Activated CD4-positive, CD25-positive, alpha-beta regulatory T cell treated with anti-CD3 and anti-CD28 coated beads, Interleukin-2, amount 50 U/mL, for 72 hours (primary cell): Measurements from ENCODE around the gene CLCN4.

Experiments
- DNase-seq: peaks from one replicate; pipeline ENCODE4 v3.0.0; 2021

Gene CLCN4

DNA sequence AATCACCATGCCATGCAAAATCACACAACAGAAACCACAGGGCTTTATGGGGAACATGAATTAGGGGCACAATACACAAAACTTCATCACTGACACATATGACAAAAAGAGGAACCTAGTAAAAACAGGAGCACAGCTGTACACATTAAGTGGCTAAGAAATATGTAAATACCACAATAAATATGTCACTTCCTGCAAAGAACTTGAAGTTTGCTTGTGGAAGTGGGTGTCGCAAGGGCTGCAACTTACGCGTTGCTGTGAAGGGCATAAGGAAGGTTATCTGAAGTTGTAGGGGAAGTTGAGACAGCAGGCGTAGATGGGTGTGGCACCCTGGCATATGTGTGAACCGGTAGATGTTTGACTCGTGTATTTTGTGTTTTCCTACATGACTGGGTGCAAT is 42.4 kb downstream of the CLCN4 start:
- DNase-seq: no peak

DNA sequence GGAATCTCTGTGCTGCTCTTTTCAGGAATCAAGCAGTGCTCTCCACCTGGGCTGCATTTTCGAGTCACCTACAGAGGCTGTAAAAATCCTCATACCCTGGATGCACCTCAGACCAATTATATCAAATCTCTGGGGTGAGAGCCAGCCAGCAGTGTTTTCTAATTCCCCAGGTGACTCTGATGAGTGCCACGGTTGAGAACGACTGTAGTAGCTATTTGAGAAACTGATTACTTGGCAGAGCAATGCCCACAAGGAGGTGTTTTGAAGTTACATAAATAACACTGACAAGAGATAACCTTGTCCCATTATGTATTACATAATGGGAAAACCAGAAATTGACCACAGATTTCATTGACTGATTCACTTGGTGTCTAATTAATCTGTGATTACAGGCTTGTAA is 46.8 kb downstream of the CLCN4 start:
- no peak for DNase-seq

DNA sequence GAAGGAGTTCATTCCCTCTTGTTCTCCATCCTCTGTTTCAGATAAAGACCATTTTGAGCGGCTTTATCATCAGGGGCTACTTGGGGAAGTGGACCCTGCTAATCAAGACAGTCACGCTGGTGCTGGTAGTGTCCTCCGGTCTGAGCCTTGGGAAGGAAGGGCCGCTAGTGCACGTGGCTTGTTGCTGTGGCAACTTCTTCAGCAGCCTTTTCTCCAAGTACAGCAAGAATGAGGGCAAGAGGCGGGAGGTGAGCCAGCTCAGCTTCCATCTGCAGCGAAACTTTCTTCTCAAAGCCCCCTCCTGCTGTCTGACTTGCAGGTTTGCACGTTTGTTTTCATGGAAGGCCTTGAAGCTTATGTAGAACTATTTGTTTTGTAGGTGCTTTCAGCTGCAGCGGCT is 49.5 kb downstream of the CLCN4 start:
- DNase-seq: no peak

DNA sequence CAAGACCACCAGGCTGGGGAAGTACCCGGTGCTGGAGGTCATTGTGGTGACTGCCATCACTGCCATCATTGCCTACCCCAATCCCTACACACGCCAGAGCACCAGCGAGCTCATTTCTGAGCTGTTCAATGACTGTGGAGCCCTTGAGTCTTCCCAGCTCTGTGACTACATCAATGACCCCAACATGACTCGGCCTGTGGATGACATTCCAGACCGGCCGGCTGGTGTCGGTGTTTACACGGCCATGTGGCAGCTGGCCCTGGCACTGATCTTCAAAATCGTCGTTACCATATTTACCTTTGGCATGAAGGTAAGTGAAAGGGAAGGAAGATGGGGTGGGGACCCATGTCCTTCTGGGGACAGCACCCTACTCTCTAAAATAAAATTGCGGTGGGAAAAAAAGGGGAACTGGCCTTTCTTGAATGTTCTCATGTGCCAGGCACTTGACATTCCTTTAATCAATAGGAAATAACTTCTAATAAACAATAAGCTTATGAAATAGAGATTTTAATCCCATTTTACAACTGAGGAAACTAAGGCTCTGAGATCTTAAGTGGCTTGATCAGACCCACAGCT is 51.6 kb downstream of the CLCN4 start:
- DNase-seq: no peak

DNA sequence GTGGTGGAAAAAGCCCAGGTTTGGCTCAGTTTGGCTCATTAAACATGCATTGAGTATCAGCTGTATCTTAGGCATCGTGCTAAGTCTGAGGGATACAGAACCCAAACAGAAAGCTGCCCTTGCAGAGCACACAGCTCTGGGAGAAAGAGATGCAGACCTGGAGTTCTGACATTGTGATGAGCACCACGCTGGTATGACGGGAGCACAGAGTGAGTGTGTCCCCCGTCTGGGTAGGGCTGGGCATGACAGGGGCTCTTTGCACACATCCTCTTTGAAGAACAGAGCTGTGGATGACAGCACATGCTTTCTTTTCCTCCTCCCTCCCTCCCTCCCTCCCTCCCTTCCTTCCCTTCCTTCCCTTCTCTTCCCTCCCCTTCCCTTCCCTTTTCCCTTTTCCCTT is 52.2 kb downstream of the CLCN4 start:
- DNase-seq: no peak

DNA sequence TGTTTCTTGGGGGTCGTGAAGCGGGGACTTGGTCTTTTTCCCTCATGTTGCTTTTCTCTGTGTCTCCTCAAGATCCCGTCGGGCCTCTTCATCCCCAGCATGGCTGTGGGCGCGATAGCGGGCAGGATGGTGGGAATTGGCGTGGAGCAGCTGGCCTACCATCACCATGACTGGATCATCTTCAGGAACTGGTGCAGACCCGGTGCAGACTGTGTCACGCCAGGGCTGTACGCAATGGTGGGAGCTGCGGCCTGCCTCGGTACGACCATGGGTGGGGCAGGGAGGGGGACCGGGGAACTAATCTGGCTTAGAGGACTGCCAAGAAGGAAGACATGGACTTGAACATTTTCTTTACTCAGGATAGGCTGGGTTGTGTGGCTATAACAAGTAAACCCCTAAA is 55.6 kb downstream of the CLCN4 start:
- no peak for DNase-seq

DNA sequence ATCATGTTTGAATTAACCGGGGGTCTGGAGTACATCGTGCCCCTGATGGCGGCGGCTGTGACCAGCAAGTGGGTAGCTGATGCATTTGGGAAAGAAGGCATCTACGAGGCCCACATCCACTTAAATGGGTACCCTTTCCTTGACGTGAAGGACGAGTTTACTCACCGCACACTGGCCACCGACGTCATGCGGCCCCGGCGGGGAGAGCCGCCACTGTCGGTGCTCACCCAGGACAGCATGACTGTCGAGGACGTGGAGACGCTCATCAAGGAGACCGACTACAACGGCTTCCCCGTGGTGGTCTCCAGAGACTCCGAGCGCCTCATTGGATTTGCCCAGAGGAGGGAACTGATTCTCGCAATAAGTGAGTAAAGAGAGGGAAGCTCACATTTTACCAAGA is 56.9 kb downstream of the CLCN4 start:
- no peak for DNase-seq

DNA sequence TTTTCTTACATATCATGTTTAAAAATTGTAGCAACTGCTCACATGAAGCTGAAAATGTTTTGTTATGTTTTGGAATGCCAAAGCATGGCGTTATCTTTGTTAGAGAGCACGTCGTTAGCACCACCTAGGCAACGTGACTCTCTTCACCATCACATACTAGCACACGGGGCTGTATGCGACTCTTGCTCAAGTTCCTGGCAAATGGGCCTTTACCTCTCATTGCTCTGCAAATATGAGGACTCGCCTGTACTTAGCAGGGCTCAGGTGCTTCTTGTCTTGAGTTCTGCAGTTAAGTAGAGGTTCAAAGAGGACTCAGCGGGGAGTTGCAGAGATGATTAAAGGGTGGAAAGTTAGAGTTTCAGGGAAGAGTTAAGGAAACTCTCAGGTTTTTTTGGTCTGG is 59.4 kb downstream of the CLCN4 start:
- no peak for DNase-seq

DNA sequence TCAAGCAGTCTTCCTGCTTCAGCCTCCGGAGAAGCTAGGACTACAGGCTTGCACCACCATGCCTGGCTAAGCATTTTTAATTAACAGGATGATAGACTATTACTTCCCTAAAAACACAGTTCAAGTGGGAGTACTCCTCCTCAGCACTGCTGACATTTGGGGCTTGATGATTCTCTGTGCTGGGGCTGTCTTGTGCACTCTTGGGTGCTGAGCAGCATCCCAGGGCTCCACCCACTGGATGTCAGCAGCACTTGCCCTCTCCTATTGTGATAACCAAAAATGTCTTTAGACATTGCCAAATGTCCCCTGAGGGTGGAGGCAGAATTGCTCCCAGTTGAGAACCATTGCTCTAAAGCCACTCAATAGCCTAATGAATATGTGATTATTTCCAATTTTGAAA is 60.4 kb downstream of the CLCN4 start:
- DNase-seq: no peak

DNA sequence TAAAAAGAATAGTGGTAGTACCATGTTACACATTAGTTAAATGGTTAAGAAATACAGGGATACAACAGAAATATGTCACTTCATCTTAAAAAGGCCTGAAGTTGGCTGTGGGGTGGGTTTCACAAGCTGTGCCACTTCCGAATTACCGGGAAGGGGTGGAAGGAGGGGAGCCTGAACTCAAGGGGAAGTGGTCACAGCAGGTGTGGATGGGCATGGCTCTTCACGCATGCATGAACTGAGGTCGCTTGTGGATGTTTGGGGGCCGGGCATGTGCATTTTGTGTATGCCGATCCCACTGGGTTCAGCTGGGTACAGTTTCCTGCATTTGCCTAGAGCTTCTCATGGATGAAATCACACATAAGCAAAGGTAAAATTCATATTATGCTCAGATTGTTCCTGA is 64.9 kb downstream of the CLCN4 start:
- no peak for DNase-seq

DNA sequence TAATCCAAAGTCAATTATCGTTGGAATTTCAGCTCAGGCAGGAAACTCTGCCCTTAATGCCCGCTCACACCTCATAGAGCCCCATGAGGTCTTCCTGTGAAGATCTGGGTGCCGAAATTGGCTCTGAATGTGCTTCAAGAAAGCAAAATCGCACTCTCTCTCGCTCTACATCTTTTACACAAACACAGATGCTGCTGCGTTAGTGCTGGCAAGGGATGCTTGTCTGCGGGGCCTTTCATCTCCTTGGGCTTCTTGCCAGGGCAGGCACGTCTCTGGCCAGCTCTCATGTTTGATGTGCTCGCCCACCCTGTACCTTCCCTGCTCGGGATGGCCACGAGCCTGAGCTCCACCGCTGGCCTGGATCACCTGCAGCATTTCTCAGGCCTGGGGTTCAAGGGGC is 66.5 kb downstream of the CLCN4 start:
- no peak for DNase-seq

DNA sequence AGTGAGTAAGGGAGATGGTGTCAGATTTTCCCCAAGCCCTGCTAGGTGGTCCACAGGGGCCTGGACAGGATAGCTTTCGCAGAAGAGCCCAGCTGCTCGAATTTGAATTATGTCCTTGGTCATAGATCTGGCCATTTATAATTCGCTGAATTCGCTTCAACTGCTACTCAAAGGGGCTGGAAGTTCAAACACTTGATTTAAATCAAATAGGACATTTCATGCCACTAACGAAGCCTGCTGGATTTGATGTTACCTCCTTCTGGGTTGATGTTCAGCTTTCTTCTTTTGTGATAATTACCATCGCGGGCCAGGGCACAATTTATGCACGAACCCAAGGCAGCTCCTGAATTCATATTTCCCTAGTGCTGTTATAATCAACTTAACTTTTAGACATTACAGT is 67.0 kb downstream of the CLCN4 start:
- DNase-seq: no peak

DNA sequence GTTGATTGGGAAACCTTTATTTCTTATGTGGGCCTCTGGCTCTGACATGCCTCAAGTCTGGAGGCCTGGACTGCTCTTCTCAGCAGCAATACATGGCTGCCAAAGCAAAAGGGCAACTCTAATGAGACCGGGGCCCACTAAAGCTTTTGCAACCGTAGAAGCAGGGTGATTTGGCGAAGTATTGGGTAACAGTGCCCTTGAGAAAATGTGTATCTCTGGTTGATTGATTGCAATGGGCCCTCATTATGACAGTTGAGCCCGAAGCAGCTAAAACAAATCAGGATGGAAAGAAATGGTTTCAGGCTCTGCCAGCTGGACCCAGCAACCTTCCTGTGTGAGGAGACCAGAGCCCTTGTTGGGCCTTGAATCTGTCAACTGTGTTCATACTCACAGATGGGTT is 73.4 kb downstream of the CLCN4 start:
- DNase-seq: no peak

DNA sequence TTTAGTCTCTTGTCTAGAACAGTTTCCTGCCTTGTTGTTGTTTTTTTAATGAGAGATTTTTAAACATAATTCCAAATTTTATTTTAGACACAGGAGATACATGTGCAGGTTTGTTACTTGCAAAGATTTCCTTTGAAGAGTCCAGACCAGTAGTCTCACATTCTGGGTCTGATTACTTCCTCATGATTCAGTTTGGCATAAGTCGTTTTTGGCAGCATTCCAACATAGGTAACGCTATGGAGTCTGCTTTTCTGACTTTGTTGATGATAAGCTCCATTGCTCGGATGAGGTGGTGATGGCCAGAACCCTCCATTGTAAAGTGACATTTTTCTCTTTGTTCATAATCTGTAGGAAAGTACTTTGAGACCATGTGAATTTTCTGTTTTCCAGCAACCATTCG is 74.7 kb downstream of the CLCN4 start:
- DNase-seq: no peak

DNA sequence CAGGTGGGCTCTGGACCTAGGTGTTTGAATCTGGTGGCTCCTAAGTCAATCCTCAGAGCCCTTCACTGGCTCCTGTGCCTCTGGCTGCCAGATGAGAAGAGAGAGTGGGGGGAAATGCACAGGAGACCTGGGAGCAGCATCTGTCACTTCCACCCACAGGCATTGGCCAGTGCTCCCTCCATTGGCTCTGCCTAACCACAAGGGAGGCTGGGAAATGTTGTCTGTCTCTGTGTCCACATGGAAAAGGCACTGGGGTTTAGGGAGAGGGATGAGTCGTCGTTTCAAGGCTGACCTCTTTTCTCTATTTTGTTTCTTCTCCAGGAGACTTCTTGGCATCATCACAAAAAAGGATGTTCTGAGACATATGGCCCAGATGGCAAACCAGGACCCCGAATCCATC is 76.4 kb downstream of the CLCN4 start:
- DNase-seq: no peak

DNA sequence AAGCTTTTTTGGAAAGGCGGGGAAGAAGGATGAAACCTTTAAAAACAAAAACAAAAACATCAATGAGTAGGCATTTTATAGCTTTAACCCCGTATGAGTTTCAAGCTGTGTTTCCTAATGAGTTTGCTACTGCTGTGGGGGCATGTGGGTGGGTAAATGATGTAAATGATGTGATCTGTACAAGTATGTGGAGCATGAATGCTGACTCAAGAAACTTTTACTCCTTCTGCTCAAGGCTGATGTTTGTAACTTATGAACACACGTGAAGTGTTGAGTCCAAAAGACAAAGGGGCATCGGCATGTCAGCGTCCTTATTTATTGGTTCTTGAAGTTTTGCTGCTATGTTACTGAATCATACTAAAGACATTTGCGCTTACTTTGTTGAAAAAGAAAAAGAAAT is 76.9 kb downstream of the CLCN4 start:
- no peak for DNase-seq

DNA sequence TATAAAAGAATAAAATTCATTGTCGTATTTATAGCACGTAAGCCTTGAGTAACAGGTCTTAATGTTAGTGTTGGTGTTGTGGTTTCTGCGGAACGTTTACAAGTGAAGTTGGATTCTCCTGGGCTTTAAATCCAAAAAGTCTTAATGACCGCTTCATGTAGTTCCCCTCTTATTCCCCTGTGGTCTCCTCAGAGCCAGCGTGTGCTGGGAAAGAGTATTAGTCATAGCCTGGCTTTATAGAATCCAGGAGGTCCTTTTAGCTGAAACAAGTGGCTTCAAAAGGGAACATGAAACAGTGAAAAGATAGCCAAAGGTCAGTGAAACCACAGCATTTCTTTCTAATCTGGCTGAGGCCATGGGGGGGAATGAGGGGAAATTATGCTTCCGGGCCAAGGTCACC is 79.1 kb downstream of the CLCN4 start:
- DNase-seq: no peak

DNA sequence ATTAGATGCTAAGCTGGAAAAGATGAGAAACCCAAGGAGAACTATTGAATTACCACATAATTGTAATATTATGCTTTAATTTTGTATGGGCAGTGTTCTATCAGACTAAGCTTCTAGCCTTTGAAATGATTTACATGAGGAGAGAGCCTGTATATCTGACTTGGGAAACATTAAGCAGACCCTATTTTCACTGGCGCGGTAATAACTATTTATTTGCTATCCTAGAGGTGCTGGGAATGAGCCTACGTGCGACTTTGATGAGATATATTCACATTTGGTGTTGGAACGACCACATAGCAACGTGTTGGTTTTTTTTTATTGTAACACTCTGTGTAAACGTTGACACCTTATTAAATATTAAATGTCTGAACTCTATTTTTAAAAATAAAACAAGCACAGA is 80.5 kb downstream of the CLCN4 start:
- no peak for DNase-seq

DNA sequence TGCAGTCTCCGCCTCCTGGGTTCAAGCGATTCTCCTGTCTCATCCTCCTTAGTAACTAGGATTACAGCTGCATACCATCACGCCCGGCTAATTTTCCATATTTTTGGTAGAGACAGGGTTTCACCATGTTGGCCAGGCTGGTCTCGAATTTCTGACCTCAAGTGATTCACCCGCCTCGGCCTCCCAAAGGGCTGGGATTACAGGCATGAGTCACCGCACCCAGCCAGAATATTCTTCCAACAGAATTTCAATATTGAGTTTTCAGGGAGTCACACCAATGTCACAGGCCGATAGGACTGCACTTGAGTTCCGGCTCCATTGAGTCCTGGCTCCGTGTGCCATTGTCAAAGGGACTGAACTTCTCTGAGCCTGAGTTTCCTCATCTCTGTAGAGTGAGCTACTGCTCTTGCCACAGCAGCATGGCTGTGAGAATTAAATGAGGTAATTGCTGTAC is 82.9 kb downstream of the CLCN4 start:
- DNase-seq: no peak

DNA sequence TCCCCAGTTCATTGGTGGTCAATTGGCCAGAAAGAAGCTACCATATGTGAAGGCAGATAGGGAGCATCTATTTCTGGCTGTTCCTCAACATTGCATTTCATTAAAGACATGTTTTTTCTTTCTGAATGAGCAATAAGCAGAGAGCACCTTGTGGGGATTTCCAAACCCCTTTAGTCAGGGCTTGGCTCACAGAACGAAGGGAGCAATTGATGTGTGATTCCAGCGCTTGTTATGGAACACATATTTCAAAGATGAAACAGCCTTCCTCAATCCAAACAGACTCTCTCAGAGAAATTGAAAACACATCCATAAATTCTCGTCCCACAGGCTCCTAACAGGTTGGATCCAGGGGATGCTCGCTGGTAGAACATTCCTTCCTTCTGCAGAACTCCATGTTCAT is 84.1 kb downstream of the CLCN4 start:
- no peak for DNase-seq

DNA sequence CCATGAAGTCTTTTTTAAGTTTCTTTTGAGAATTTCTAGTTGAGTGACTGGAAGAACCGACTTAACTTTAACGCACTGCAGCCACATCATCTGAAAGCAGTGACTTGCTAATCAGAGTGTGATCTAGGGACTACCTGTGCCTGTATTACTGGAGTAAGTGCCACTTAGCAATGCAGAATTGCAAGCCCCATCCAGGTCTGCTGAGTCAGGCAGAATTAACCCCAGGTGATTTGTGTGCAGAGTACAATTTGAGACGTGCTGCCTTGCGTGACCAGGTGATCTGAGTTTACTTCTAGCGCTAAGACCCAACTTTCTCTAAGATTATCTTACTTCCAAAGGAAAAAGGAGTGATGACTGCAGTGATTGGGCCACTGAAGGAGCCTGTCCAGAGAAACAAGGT is 85.3 kb downstream of the CLCN4 start:
- DNase-seq: no peak

DNA sequence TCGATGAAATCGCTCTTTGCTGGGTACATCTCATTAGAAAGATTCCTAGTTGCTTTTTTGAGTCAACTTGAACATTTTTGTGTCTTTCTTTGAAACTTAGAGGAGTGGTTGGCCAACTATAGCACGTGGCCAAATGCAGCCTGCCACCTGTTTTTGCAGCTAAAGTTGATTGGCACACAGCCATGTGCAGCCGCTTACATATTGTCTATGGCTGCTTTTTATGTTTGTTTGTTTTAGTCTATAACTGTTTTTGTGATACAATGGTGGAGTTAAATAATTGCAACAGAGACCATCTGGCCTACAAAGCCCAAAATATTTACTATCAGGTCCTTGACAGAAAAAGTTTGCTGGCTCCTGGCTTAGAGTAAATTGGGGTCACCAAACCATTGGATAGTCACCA is 86.3 kb downstream of the CLCN4 start:
- DNase-seq: no peak

DNA sequence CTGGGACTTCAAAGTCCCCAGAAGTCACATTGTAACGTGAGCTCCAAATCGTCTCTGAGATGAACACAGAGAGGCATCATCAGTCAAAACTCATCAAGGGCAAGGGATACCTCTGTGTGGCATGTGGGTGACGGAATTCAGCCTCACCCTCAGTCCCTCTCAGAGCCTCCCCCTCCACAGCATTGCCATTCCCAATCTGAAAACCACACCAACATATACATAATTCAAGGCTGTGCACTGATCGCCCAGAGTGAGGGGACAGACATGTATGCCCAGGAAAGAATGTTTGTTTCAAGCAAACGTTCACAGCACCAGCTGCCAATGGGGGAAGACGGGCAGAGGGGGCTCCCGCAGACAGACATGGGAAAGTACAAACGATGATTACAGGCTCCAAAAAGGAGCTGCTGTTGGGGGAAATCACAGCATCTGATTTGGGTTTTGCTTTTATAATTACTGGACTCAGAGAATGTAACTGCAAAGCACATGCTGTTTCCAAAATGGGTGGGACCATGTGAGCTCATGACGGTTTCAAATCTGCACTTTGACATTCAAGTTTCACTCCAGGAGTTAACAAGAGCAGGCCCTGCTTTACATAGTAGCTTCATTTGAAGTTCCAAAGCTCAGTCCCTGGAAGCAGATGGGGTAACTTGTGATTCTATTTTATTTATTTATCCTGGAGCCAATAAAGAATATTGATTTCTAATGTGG is 88.3 kb downstream of the CLCN4 start:
- no peak for DNase-seq

DNA sequence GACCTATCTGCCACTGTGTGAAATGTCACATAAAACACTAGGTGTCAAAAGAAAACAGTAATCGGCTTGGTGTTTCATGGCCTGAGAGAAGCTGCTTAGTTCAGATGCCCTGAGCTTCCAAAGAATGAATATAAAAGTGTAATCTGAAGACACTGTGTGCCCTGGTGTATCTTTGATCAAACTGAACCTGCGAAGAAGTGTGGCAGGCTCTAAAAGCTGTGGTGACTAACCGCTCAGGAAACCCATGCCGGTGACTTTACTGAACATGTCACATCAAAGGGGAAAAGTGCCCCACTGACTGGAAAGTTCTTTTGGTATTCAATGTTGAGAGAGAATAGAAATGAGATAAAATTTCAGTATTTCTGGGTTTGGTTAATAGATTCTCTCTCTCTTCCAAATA is 89.1 kb downstream of the CLCN4 start:
- no peak for DNase-seq

DNA sequence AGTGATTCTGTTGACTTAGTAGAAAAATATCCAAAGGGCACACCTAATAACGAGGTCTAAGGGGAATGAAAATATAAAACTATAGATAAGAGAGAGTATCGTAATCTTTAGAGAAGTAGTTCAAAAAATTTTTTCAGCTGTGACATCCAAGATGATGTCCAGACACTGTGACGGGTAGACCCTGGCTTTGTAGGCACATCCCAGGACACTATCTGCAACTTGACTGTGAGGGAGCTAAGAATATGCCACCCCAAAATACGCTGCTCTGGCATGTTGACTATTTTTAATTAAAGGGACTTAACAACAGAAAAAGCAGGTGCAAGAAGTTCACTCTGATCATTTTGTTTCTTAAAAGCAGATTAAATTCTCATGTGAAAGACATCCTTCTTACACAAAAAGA is 89.5 kb downstream of the CLCN4 start:
- DNase-seq: no peak
